Measurements from ENCODE around the gene GATA2. TPM values are rescaled to one million over a fixed set of nuclear protein-coding genes. Genes with fewer than 3 reads are reported as not detected.

The GATA2 gene
- total and polyA plus RNA-seq, 4 experiments from 2014 or later: not detected

- Histone ChIP-seq H3K4me1 (ENCODE audit: insufficient read depth, low read length) (no peaks in the 10 kb centered on the region), H3K27ac (ENCODE audit: low read depth, low read length) (no peak overlapping the region), H3K4me3 (ENCODE audit: low read length in 2 of 2) (no peak overlapping the region), H3K36me3 (ENCODE audit: insufficient read depth, low read length) (no peaks in the 10 kb centered on the region), H3K27me3 (ENCODE audit: insufficient read depth, low read length) (no peaks in the 10 kb centered on the region), H3K9me3 (ENCODE audit: control insufficient read depth in 1 of 2, low read length in 2 of 2) (no peaks in the 10 kb centered on the region)
- ChIA-PET POLR2A (ENCODE audit: partially characterized antibody) (no interaction called here), CTCF (ENCODE audit: partially characterized antibody) (no interaction called here)
- H3K27me3 Mint-ChIP-seq: peaks cover 11 to 27% of the 10 kb centered on the region in 2 donors
- no peaks in the 10 kb centered on the region for H3K36me3 Mint-ChIP-seq
- H3K27ac Mint-ChIP-seq: no peak overlapping the region
- no peak for DNase-seq
- peaks cover 0 to 6% (median 0%) of the 10 kb centered on the region in 4 donors for H3K4me1 Mint-ChIP-seq
- intact Hi-C loops (cut with micrococcal nuclease): no loop called here
- H3K4me3 Mint-ChIP-seq: no peak overlapping the region
- no peaks in the 10 kb centered on the region for H3K9me3 Mint-ChIP-seq
Measured at GRCh38 chr3:128459461-128459820, 33.6 kb downstream of the GATA2 start.

- no peak overlapping the region for H3K27ac Mint-ChIP-seq
- H3K36me3 Mint-ChIP-seq: no peaks in the 10 kb centered on the region
Measured at GRCh38 chr3:128458746-128459460, 34.1 kb downstream of the GATA2 start.

DNA sequence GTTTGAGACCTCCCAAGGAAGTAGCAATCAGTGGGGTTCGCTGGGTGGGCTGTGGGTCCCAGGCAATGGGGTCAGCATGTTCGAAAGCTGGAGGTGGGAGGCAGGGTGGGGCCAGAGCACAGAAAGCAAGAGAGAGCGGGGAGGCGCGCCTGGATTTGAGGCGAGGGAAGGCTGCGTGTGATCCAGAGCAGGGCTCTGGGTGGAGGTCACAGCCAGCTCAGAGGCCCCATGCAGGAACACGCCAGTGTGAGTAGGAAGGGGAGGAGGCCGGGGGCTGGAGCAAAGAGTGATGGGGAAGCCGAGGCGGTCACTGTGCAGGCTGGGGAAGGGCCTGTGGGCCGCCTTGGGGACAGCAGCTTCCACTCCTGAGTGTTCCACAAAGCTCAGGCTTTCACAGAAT, 35.1 kb downstream of the GATA2 start:
- Mint-ChIP-seq H3K36me3 (no peaks in the 10 kb centered on the region), H3K27ac (no peak overlapping the region), H3K9me3 (no peaks in the 10 kb centered on the region), H3K27me3 (peaks cover 13 to 30% of the 10 kb centered on the region in 2 donors), H3K4me1 (peaks cover 0 to 8% (median 0%) of the 10 kb centered on the region in 4 donors), H3K4me3 (no peak overlapping the region)
- no peak overlapping the region for H3K27ac ChIP-seq (ENCODE audit: low read depth, low read length)
- no peaks in the 10 kb centered on the region for H3K9me3 ChIP-seq (ENCODE audit: control insufficient read depth in 1 of 2, low read length in 2 of 2)
- H3K4me1 ChIP-seq (ENCODE audit: insufficient read depth, low read length): no peaks in the 10 kb centered on the region
- intact Hi-C loops (cut with micrococcal nuclease): no loop called here
- ChIA-PET CTCF (ENCODE audit: partially characterized antibody) (no interaction called here), POLR2A (ENCODE audit: partially characterized antibody) (no interaction called here)
- DNase-seq: no peak
- no peak overlapping the region for H3K4me3 ChIP-seq (ENCODE audit: low read length in 2 of 2)
- no peaks in the 10 kb centered on the region for H3K27me3 ChIP-seq (ENCODE audit: insufficient read depth, low read length)
- no peaks in the 10 kb centered on the region for H3K36me3 ChIP-seq (ENCODE audit: insufficient read depth, low read length)

More at GRCh38 chr3:128458746-128459460, 34.1 kb downstream of the GATA2 start:
- CTCF ChIA-PET (ENCODE audit: partially characterized antibody): no interaction called here
- H3K4me3 ChIP-seq (ENCODE audit: low read length in 2 of 2): no peak overlapping the region
- H3K4me3 Mint-ChIP-seq: no peak overlapping the region
- H3K27me3 ChIP-seq (ENCODE audit: insufficient read depth, low read length): no peaks in the 10 kb centered on the region
- DNase-seq: no peak
- no peaks in the 10 kb centered on the region for H3K9me3 Mint-ChIP-seq
- peaks cover 0 to 8% (median 0%) of the 10 kb centered on the region in 4 donors for H3K4me1 Mint-ChIP-seq
- peaks cover 12 to 30% of the 10 kb centered on the region in 2 donors for H3K27me3 Mint-ChIP-seq
- H3K4me1 ChIP-seq (ENCODE audit: insufficient read depth, low read length): no peaks in the 10 kb centered on the region
- POLR2A ChIA-PET (ENCODE audit: partially characterized antibody): no interaction called here
- no peak overlapping the region for H3K27ac ChIP-seq (ENCODE audit: low read depth, low read length)
- no peaks in the 10 kb centered on the region for H3K36me3 ChIP-seq (ENCODE audit: insufficient read depth, low read length)
- H3K9me3 ChIP-seq (ENCODE audit: control insufficient read depth in 1 of 2, low read length in 2 of 2): no peaks in the 10 kb centered on the region
- intact Hi-C loops (cut with micrococcal nuclease): no loop called here

DNA sequence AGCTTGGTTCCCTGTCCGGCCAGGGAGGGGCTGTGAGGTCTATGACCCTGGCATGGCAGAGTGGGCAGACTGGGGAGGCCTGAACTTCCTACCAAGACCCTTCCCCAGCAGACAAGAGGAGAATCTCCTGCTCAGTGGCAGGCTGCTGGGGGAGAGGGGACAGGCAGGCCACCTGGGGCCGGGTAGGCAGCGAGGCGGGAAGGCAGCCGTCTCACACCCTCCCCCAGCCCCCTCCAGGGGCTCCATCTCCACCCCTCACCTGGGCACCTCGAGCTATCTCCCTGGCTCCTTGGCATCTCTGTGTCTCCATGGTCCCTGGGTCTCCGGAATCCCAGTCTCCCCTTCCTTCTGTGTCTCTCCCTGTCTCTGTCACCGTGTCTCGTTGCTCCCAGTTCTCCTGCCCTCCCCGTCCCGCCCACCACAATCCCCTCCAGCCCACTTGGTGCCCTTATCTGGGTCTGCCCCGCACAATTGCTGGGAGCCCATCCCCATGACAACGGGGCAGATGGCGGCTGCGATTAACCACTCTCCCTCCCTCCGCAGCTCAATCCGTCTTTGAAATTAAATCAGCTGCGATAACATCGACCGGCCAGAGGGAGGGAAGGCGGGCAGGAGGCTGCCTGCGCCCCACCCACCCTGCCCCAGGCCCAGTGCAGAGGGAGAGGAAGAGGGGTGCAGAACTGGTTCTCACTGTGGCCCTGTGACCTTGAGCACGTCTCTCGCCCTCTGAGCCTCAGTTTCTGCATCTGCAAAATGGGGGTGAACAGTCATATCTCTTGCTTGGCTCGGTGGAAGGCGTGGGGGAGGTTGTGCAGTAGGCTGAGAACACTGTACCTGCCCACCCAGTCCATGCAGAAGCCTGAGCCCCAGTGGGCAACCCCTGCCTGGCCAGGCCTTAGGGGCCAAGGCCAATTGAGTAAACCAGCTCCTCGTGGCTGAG, 36.0 kb downstream of the GATA2 start:
- no peaks in the 10 kb centered on the region for H3K9me3 Mint-ChIP-seq
- Histone ChIP-seq H3K27me3 (ENCODE audit: insufficient read depth, low read length) (no peaks in the 10 kb centered on the region), H3K9me3 (ENCODE audit: control insufficient read depth in 1 of 2, low read length in 2 of 2) (no peaks in the 10 kb centered on the region), H3K4me3 (ENCODE audit: low read length in 2 of 2) (no peak overlapping the region), H3K4me1 (ENCODE audit: insufficient read depth, low read length) (no peaks in the 10 kb centered on the region), H3K27ac (ENCODE audit: low read depth, low read length) (no peak overlapping the region), H3K36me3 (ENCODE audit: insufficient read depth, low read length) (no peaks in the 10 kb centered on the region)
- no peak overlapping the region for H3K27ac Mint-ChIP-seq
- ChIA-PET CTCF (ENCODE audit: partially characterized antibody) (no interaction called here), POLR2A (ENCODE audit: partially characterized antibody) (no interaction called here)
- H3K4me3 Mint-ChIP-seq: no peak overlapping the region
- peaks cover 13 to 28% of the 10 kb centered on the region in 2 donors for H3K27me3 Mint-ChIP-seq
- intact Hi-C loops (cut with micrococcal nuclease): no loop called here
- DNase-seq: no peak
- H3K4me1 Mint-ChIP-seq: peaks cover 0 to 8% (median 0%) of the 10 kb centered on the region in 4 donors
- no peaks in the 10 kb centered on the region for H3K36me3 Mint-ChIP-seq

DNA sequence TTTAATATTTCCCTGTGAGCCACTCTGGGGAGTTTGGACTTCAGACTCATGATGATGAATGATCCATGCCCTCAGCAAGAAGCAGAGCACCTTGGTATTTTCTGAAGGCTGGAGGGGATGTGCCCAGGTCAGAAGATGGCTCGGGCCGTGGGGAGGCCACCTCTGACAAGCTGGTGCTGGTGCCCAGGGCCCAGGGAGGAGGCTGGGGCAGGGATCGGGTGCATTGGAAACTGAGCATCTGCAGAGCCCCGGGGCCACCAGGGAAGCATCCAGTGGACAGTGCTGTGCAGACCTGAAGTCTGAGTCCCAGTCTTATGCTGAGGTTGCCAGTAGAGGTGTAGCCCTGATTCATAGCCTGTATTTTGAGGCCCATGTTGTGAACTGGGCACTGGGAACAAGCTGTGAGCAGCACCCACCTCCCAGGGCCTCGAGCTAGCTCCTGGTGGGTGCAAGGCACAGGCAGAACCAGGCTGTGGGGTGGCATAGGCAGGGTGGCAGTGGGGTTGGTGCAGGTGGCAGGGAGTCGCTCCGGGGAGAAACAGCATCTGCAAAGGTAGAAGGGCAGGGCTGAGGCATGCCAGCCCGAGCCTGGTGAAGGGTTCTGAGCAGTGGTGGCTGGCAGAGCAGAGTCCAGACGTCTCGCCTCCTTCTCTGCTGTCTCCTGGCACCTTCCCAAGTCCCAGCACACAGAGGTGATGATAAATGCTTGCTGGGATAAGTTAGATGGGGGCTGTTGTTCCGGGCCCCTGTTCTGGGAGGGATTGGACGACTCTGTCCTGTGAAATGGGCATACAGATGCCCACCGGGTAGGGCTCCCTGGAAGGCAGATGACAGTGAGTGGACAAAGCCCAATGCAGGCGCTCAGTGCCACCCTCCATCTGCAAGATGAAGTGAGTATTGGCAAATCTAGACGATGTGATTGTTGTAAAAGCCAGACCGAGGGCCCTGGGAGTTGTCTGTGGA, 36.9 kb downstream of the GATA2 start:
- peaks cover 0 to 4% of the 10 kb centered on the region in 2 donors for H3K36me3 Mint-ChIP-seq
- POLR2A ChIA-PET (ENCODE audit: partially characterized antibody): no interaction called here

DNA sequence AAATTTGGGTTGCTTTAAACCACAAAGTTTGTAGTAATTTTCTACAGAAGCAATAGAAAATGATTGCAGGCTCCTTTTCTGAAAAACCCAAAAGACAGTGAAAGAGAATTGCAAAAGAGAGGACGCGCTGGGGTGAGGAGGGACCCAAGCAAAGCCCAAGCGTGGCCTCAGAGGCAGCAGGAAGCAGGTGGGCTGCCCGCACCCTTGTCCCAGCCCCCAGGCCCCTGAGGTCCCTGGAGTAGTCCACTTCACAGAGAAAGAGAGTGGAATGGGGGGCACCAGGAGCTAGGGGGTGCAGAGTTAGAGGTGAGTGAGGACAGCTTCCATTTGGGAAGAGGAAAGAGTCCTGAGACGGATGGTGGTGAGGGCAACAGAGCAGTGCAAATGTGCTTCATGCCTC, 37.9 kb downstream of the GATA2 start:
- H3K27me3 ChIP-seq (ENCODE audit: insufficient read depth, low read length): no peaks in the 10 kb centered on the region
- no peaks in the 10 kb centered on the region for H3K4me1 ChIP-seq (ENCODE audit: insufficient read depth, low read length)
- no peak overlapping the region for H3K4me3 ChIP-seq (ENCODE audit: low read length in 2 of 2)
- ChIA-PET POLR2A (ENCODE audit: partially characterized antibody) (no interaction called here), CTCF (ENCODE audit: partially characterized antibody) (no interaction called here)
- peaks cover 0 to 2% (median 0%) of the 10 kb centered on the region in 8 donors for H3K9me3 Mint-ChIP-seq
- H3K4me1 Mint-ChIP-seq: peaks cover 0 to 17% (median 1%) of the 10 kb centered on the region in 4 donors
- H3K4me3 Mint-ChIP-seq: no peak overlapping the region
- intact Hi-C loops (cut with micrococcal nuclease): no loop called here
- H3K27ac ChIP-seq (ENCODE audit: low read depth, low read length): no peak overlapping the region
- peaks cover 10 to 29% of the 10 kb centered on the region in 2 donors for H3K27me3 Mint-ChIP-seq
- no peak for DNase-seq
- peaks cover 0 to 4% of the 10 kb centered on the region in 2 donors for H3K36me3 Mint-ChIP-seq
- H3K27ac Mint-ChIP-seq: peak overlapping the region in 1 of 7 donors; percentile 55
- H3K9me3 ChIP-seq (ENCODE audit: control insufficient read depth in 1 of 2, low read length in 2 of 2): no peaks in the 10 kb centered on the region
- no peaks in the 10 kb centered on the region for H3K36me3 ChIP-seq (ENCODE audit: insufficient read depth, low read length)

More for the DNA sequence above, 36.9 kb downstream of the GATA2 start:
- no peaks in the 10 kb centered on the region for H3K4me1 ChIP-seq (ENCODE audit: insufficient read depth, low read length)
- no peaks in the 10 kb centered on the region for H3K27me3 ChIP-seq (ENCODE audit: insufficient read depth, low read length)
- H3K9me3 Mint-ChIP-seq: peaks cover 0 to 2% (median 0%) of the 10 kb centered on the region in 8 donors
- intact Hi-C loops (cut with micrococcal nuclease): no loop called here
- no peak for DNase-seq
- no peak overlapping the region for H3K4me3 ChIP-seq (ENCODE audit: low read length in 2 of 2)
- H3K27ac ChIP-seq (ENCODE audit: low read depth, low read length): no peak overlapping the region
- H3K27me3 Mint-ChIP-seq: peaks cover 13 to 32% of the 10 kb centered on the region in 2 donors
- no peaks in the 10 kb centered on the region for H3K9me3 ChIP-seq (ENCODE audit: control insufficient read depth in 1 of 2, low read length in 2 of 2)
- CTCF ChIA-PET (ENCODE audit: partially characterized antibody): no interaction called here
- H3K4me1 Mint-ChIP-seq: peaks cover 0 to 8% (median under 1%) of the 10 kb centered on the region in 4 donors
- no peaks in the 10 kb centered on the region for H3K36me3 ChIP-seq (ENCODE audit: insufficient read depth, low read length)
- H3K27ac Mint-ChIP-seq: no peak overlapping the region
- no peak overlapping the region for H3K4me3 Mint-ChIP-seq

DNA sequence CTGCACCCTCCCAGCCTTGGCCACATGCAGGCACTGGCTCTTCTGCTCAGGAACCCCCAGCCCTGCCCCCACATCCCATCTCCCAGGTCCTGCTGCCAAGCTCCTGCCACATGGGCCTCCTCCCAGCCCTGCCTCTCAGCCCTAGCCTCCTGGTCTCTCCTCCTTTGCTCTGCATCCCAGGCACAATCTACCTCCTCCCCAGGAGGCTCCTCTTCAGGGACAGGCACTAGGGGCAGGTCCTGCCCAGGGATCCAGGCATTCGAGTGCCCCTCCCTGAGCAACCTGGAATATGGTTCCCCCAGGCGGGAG, 38.7 kb downstream of the GATA2 start:
- intact Hi-C loops (cut with micrococcal nuclease): no loop called here
- Mint-ChIP-seq H3K36me3 (peaks cover 0 to 4% of the 10 kb centered on the region in 2 donors), H3K4me1 (peaks cover 0 to 24% (median 4%) of the 10 kb centered on the region in 4 donors), H3K4me3 (no peak overlapping the region), H3K27me3 (peaks cover 7 to 27% of the 10 kb centered on the region in 2 donors), H3K27ac (no peak overlapping the region), H3K9me3 (peaks cover 0 to 2% (median 0%) of the 10 kb centered on the region in 8 donors)
- Histone ChIP-seq H3K4me1 (ENCODE audit: insufficient read depth, low read length) (no peaks in the 10 kb centered on the region), H3K27ac (ENCODE audit: low read depth, low read length) (no peak overlapping the region), H3K36me3 (ENCODE audit: insufficient read depth, low read length) (no peaks in the 10 kb centered on the region), H3K9me3 (ENCODE audit: control insufficient read depth in 1 of 2, low read length in 2 of 2) (no peaks in the 10 kb centered on the region), H3K4me3 (ENCODE audit: low read length in 2 of 2) (no peak overlapping the region), H3K27me3 (ENCODE audit: insufficient read depth, low read length) (no peaks in the 10 kb centered on the region)
- CTCF ChIA-PET (ENCODE audit: partially characterized antibody): no interaction called here
- POLR2A ChIA-PET (ENCODE audit: partially characterized antibody): no interaction called here
- DNase-seq: no peak

Data from CD4-positive, alpha-beta memory T cell (primary cell).